ENCODE data around the gene TNIK. TPM values are rescaled to one million over a fixed set of nuclear protein-coding genes. Genes with fewer than 3 reads are reported as not detected.
A peak's percentile ranks its signal among the peaks of the same experiment; 100 is the strongest.

TNIK gene
- total and polyA plus RNA-seq, 8 donors: 2.1 to 40.2 (median 10.1) TPM

DNA sequence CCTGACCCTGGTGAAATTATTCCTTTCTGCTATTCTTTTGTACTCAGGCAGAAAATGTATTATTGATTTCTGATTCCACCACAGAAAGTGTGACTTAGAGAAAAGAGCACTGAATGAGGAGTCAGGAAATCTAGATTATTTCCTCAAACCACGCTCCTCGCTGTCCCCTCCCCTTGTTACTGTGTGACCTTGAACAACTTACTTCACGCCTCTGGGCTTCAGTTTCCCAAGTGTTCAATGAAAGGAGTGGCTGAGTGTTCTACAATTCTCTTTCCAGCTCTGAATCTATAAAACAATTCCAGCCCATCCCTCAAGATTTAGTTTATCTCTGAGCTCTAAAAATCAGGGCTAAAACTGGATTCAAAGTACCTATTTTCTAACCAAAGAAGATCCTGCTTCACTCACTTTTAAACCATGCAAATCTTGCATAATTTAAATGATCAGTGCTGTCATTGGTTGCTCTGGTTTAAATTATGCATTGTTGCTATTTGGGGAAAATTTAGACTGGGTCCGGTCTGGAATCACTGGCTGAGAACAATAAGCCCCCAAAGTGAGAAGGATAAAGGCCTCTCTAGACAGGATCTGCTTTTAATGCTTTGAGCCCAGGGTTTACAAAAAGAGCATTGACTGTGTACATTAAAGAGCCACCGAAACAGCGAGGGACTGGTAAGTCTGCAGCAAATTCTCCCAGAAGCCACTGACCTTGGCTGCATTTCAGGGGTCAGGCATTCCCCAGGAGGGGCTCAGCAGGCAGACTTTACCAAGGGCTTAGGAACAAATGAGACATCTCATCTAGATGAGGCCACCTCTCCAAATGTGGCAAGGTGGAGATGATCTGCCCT, 3.2 kb downstream of the TNIK start:
- intact Hi-C loops (cut with DNase I; ENCODE audit: low total_unique reads): no loop called here
- no peaks in the 10 kb centered on the region for H3K36me3 ChIP-seq
- TF ChIP-seq EP300 (IDR thresholded peaks at IDR 0.05): no peak
- TF ChIP-seq, protein P1, sequence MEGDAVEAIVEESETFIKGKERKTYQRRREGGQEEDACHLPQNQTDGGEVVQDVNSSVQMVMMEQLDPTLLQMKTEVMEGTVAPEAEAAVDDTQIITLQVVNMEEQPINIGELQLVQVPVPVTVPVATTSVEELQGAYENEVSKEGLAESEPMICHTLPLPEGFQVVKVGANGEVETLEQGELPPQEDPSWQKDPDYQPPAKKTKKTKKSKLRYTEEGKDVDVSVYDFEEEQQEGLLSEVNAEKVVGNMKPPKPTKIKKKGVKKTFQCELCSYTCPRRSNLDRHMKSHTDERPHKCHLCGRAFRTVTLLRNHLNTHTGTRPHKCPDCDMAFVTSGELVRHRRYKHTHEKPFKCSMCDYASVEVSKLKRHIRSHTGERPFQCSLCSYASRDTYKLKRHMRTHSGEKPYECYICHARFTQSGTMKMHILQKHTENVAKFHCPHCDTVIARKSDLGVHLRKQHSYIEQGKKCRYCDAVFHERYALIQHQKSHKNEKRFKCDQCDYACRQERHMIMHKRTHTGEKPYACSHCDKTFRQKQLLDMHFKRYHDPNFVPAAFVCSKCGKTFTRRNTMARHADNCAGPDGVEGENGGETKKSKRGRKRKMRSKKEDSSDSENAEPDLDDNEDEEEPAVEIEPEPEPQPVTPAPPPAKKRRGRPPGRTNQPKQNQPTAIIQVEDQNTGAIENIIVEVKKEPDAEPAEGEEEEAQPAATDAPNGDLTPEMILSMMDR (IDR thresholded peaks at IDR 0.05): no peak
- no peak for TF ChIP-seq POLR2A (IDR thresholded peaks at IDR 0.05)
- TF ChIP-seq POLR2AphosphoS5 (IDR thresholded peaks at IDR 0.05): no peak
- DNase-seq: peak in 1 of 2 donors; percentile 19
- 57 to 75% (median 73%) methylated on average over 6 of the region's 6 CpGs for WGBS, 5 donors
- peaks cover 11 to 59% (median 36%) of the 10 kb centered on the region in 4 donors for H3K4me1 ChIP-seq
- H3K4me3 ChIP-seq: peak overlapping the region in 3 of 4 donors; percentile 80 to 97 (median 89)
- no peaks in the 10 kb centered on the region for H3K27me3 ChIP-seq
- H3K9me3 ChIP-seq: no peaks in the 10 kb centered on the region
- H3K27ac ChIP-seq: peak overlapping the region; percentile 28 to 89 (median 86)

- H3K4me1 ChIP-seq: peaks cover 5 to 50% (median 31%) of the 10 kb centered on the region in 4 donors
- no peaks in the 10 kb centered on the region for H3K36me3 ChIP-seq
- no peaks in the 10 kb centered on the region for H3K27me3 ChIP-seq
- H3K27ac ChIP-seq: no peak overlapping the region
- no peaks in the 10 kb centered on the region for H3K9me3 ChIP-seq
- H3K4me3 ChIP-seq: no peak overlapping the region
- TF ChIP-seq EP300 (IDR thresholded peaks at IDR 0.05) (no peak), POLR2AphosphoS5 (IDR thresholded peaks at IDR 0.05) (no peak), POLR2A (IDR thresholded peaks at IDR 0.05) (no peak)
- TF ChIP-seq, protein P1 (IDR thresholded peaks at IDR 0.05): no peak
- no peak for DNase-seq
- intact Hi-C loops (cut with DNase I; ENCODE audit: low total_unique reads): no loop called here
- WGBS, 5 donors: 23 to 53% (median 45%) methylated on average over 5 of the region's 5 CpGs
These were observed 4.3 kb downstream of the TNIK start for GRCh38 chr3:171455603-171456550.

DNA sequence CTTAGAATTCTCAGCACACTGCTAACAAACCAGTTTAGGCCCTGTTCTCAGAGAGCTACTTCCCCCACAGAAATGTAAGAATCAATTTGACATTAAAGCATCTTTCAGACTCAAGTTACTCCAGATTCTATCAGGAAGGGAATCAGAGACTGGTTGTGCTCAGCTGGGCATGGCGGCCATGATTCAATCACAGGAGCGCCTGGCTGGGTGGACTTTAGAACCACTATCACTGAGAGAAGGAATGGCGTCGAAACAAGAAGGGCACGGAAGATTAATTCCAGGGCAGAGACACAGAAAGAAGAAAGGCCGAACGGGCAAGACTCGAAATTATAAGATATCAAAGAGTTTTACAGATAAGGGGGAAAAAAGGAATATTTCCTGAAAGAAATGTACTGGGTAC, 6.2 kb downstream of the TNIK start:
- intact Hi-C loops (cut with DNase I; ENCODE audit: low total_unique reads): no loop called here
- Histone ChIP-seq H3K36me3 (no peaks in the 10 kb centered on the region), H3K4me3 (no peak overlapping the region), H3K27me3 (no peaks in the 10 kb centered on the region), H3K9me3 (no peaks in the 10 kb centered on the region), H3K4me1 (peaks cover 5 to 46% (median 30%) of the 10 kb centered on the region in 4 donors), H3K27ac (peak overlapping the region in 1 of 5 donors; percentile 7)
- no peak for TF ChIP-seq POLR2AphosphoS5 (IDR thresholded peaks at IDR 0.05)
- TF ChIP-seq EP300 (IDR thresholded peaks at IDR 0.05): no peak
- no peak for TF ChIP-seq POLR2A (IDR thresholded peaks at IDR 0.05)
- TF ChIP-seq, protein P1 (IDR thresholded peaks at IDR 0.05): no peak
- DNase-seq: peak; percentile 41 to 43
- WGBS, 5 donors: 45 to 57% (median 53%) methylated on average over 8 of the region's 8 CpGs

All from stomach (tissue), 9 donors.